Measurements from ENCODE around the gene CYP2S1. TPM values are rescaled to one million over a fixed set of nuclear protein-coding genes. Genes with fewer than 3 reads are reported as not detected.

Gene CYP2S1
- total RNA-seq, 1 experiment from 2014 or later = 6.8 TPM

DNA sequence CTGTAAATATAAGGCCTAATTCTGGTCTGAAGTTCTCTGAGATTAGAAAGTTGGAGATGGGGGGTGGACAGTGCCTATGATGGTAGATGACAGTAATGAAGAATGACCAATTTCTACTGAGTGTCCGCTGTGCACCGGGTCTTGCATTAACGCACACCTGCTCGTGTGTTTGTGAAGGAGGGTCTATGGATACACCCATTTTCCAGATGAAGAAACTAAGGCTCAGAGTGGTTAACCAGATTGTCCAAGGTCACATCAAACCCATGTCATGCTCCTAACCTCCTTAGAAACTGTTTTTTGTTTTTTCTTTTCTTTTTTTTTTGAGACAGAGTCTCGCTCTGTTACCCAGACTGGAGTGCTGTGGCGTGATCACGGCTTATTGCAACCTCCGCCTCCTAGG lies 39.7 kb downstream of the CYP2S1 start:
- Histone ChIP-seq H3K36me3 (ENCODE audit: low read depth) (no peaks in the 10 kb centered on the region), H3K4me3 (no peak overlapping the region), H3K4me1 (replicated peaks; ENCODE audit: insufficient read depth) (no peaks in the 10 kb centered on the region), H3K9me3 (ENCODE audit: insufficient read depth, low read depth) (no peaks in the 10 kb centered on the region), H3K27ac (no peak overlapping the region), H3K9me2 (ENCODE audit: insufficient read depth) (no peaks in the 10 kb centered on the region), H3K79me2 (ENCODE audit: low read depth) (no peaks in the 10 kb centered on the region), H2AFZ (no peak overlapping the region), H3K4me2 (no peak overlapping the region), H4K20me1 (ENCODE audit: insufficient read depth) (no peaks in the 10 kb centered on the region), H3K27me3 (ENCODE audit: insufficient read depth, low read depth) (no peaks in the 10 kb centered on the region), H3F3A (ENCODE audit: insufficient read depth, low read depth) (no peaks in the 10 kb centered on the region; the same call in 1 of the 2 replicates)
- intact Hi-C loops (cut with micrococcal nuclease; ENCODE audit: unreplicated experiment) = no loop called here
- CTCF ChIA-PET = no interaction called here
- DNase-seq = no peak
- TF ChIP-seq, protein P1, sequence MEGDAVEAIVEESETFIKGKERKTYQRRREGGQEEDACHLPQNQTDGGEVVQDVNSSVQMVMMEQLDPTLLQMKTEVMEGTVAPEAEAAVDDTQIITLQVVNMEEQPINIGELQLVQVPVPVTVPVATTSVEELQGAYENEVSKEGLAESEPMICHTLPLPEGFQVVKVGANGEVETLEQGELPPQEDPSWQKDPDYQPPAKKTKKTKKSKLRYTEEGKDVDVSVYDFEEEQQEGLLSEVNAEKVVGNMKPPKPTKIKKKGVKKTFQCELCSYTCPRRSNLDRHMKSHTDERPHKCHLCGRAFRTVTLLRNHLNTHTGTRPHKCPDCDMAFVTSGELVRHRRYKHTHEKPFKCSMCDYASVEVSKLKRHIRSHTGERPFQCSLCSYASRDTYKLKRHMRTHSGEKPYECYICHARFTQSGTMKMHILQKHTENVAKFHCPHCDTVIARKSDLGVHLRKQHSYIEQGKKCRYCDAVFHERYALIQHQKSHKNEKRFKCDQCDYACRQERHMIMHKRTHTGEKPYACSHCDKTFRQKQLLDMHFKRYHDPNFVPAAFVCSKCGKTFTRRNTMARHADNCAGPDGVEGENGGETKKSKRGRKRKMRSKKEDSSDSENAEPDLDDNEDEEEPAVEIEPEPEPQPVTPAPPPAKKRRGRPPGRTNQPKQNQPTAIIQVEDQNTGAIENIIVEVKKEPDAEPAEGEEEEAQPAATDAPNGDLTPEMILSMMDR (conservative IDR thresholded peaks at IDR 0.05) = no peak
- no peak for TF ChIP-seq EZH2 (IDR thresholded peaks at IDR 0.05; ENCODE audit: low read depth)
- no TSS peak for BruUV-seq (replicated peaks)
- POLR2A ChIA-PET (ENCODE audit: unreplicated experiment) = no interaction called here

DNA sequence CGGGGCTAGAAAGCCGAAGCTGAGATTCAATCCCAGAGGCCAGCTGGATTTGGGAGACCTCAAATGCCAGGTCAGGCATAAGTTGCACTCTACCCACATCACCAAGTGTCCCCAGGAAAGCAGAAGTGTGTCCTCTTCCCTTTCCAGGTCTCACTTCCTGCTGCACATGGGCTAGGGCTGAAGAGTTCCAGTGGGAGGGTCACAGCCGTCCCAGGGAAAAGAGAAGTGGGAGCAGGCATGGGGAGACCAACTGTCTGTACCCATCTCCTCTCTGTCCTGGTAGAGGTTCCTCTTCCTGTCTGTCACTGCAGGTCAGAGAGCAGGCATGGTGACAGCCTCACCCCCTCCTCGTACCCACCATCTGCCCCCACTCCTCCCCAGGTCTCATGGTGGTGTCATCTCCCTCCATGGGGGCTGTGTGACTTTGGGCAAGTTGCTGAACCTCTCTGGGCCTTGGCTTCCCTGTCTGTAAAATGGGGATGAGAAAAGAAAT lies 40.8 kb downstream of the CYP2S1 start:
- ChIA-PET POLR2A (ENCODE audit: unreplicated experiment) (no interaction called here), CTCF (no interaction called here)
- no peaks in the 10 kb centered on the region for H3K79me2 ChIP-seq (ENCODE audit: low read depth)
- H3K4me1 ChIP-seq (replicated peaks; ENCODE audit: insufficient read depth) = no peaks in the 10 kb centered on the region
- no peaks in the 10 kb centered on the region for H3K36me3 ChIP-seq (ENCODE audit: low read depth)
- H3K9me2 ChIP-seq (ENCODE audit: insufficient read depth) = no peaks in the 10 kb centered on the region
- BruUV-seq (replicated peaks) = no TSS peak
- H2AFZ ChIP-seq = no peak overlapping the region
- H4K20me1 ChIP-seq (ENCODE audit: insufficient read depth) = no peaks in the 10 kb centered on the region
- intact Hi-C loops (cut with micrococcal nuclease; ENCODE audit: unreplicated experiment) = no loop called here
- H3K27me3 ChIP-seq (ENCODE audit: insufficient read depth, low read depth) = no peaks in the 10 kb centered on the region
- no peak overlapping the region for H3K27ac ChIP-seq
- H3K9me3 ChIP-seq (ENCODE audit: insufficient read depth, low read depth) = no peaks in the 10 kb centered on the region
- TF ChIP-seq, protein P1 (conservative IDR thresholded peaks at IDR 0.05) = no peak
- no peak for TF ChIP-seq EZH2 (IDR thresholded peaks at IDR 0.05; ENCODE audit: low read depth)
- no peak overlapping the region for H3K4me3 ChIP-seq
- H3F3A ChIP-seq (ENCODE audit: insufficient read depth, low read depth) = no peaks in the 10 kb centered on the region
- no peak for DNase-seq
- H3K4me2 ChIP-seq = no peak overlapping the region

DNA sequence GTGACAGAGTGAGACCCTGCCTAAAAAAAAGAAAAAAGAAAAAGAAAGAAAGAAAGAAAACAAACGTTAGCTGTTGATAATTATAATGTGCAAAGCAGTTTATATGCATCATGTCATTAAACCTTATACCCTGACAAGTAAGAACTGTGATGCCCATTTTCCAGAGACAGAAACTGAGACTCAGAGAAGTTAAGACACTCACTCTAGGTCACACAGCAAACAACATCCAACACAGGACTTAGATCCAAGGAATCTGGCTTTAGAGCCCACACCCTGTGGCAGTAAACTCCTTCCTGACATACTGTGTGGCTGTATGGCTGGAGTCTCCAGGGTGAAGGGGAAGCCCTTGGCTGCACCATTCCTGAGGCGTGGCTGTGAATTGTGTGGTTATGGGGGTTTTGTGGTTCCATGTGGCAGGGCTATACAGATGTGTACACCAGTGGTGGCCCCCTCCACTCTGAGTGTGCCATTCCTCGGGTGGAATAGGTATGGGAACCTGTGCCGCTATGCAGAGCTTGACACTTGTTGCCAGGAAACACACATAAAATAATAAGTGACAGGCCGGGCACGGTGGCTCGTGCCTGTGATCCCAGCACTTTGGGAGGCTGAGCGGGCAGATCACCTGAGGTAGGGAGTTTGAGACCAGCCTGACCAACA lies 41.6 kb downstream of the CYP2S1 start:
- CTCF ChIA-PET = no interaction called here
- BruUV-seq (replicated peaks) = no TSS peak
- no peak for DNase-seq
- Histone ChIP-seq H3K79me2 (ENCODE audit: low read depth) (no peaks in the 10 kb centered on the region), H3K27ac (no peak overlapping the region), H3F3A (ENCODE audit: insufficient read depth, low read depth) (no peaks in the 10 kb centered on the region), H3K4me2 (no peak overlapping the region), H2AFZ (no peak overlapping the region), H3K9me3 (ENCODE audit: insufficient read depth, low read depth) (no peaks in the 10 kb centered on the region), H3K36me3 (ENCODE audit: low read depth) (no peaks in the 10 kb centered on the region), H4K20me1 (ENCODE audit: insufficient read depth) (no peaks in the 10 kb centered on the region), H3K9me2 (ENCODE audit: insufficient read depth) (no peaks in the 10 kb centered on the region), H3K4me3 (no peak overlapping the region), H3K27me3 (ENCODE audit: insufficient read depth, low read depth) (no peaks in the 10 kb centered on the region), H3K4me1 (replicated peaks; ENCODE audit: insufficient read depth) (no peaks in the 10 kb centered on the region)
- intact Hi-C loops (cut with micrococcal nuclease; ENCODE audit: unreplicated experiment) = no loop called here
- POLR2A ChIA-PET (ENCODE audit: unreplicated experiment) = no interaction called here
- TF ChIP-seq EZH2 (IDR thresholded peaks at IDR 0.05; ENCODE audit: low read depth) = no peak
- TF ChIP-seq, protein P1 (conservative IDR thresholded peaks at IDR 0.05) = no peak

Data from PC-9 (cell line).